HG02885 (cell line): ENCODE results near the gene LONRF2.

Experiments used
- ATAC-seq: cut with Tn5 transposase; IDR thresholded peaks from one replicate; pipeline ENCODE4 v1.9.1; 2021; ENCODE audit warnings: mild to moderate bottlenecking; ENCODE audit not compliant: unreplicated experiment, poor library complexity

Gene LONRF2

DNA sequence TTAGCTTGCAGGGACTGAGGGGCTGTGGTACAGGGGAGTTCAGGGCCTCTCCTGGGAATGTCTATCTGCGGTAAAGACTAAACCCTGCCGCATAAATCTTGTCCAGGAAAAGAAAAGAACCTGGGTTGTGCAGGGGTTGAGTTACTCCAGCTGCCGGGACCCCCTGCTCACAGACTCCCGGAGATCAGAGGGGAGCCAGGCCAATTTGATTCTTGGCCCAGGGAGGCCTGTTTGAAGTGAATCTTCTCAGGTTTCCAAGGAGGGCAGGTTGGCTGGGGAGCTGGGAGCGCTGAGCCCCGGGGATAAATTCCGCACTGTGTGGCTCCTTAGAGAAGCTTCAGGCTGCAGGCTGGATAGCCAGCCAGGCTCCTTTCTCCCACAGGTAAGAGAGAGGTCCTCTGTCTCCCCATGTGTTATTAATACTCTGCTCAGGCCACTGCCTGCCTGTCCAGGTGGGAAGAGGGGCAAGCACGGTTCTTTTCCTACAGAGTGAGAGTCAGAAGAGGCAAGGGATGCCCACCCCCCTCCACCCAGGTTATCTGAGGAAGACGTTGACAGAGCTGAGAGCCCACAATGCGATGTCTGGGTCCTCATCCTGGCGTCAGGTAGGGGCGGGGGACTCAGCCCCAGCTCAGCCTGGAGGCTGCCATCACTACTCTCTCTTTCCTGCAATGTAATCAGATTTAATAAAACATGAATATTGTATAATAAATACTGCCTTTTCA, 82.7 kb downstream of the LONRF2 start:
- no peak for ATAC-seq

DNA sequence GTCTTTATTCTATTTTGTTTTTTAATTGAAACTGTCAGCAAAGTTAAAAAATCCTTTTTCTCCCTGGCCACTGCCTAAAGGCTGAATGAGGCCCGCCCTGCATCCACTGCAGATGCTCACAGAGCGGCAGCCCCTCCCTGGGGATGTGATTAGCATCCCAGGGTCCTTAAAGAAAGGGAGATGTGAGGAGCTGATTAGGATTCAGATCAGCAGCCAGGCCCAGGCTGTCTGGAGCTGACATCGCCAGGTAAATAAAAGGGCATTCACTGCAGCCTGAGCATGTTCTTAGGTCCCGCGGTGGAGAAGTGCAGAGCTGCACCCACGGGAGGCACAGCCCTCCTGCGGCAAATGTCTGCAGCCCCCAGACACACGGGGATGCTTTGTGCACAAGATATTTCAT, 83.8 kb downstream of the LONRF2 start:
- no peak for ATAC-seq

DNA sequence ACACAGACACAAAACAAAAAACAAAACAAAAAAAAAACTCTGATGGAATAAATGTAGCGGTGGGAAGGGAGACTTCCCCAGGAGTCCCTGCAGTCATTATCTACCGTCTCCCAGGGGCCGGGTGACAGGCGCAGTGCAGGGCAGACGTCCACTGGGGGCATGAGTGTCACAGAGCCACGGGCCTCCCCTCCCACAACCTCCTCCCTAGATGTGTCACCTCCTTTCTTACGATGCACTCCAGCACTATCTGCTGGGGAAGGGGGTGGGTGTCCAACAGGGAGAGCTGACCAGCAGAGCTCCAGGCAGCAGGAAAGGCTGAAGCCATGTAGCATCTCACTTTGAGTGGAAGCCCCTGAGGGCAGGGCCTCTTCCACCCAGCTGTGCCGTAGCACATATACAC, 84.5 kb downstream of the LONRF2 start:
- no peak for ATAC-seq

DNA sequence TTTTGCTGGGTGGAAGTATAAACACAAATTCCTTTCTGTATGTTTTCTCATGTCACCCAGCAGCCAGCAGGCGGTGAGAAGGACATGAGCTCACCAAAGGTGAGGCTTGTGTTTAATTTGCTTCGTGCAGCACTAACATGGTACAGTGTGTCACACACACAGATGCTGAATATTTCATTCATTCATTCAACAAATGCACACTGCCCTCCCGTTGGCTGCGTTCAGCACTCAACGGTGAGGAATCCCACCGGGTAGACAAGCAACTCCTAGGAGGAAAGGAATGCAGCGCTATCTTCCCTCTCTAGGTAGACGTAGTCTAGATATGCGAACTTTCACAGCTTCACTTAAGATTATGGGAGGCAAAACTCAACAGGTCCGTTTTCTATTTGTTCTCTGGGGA, 85.1 kb downstream of the LONRF2 start:
- no peak for ATAC-seq

DNA sequence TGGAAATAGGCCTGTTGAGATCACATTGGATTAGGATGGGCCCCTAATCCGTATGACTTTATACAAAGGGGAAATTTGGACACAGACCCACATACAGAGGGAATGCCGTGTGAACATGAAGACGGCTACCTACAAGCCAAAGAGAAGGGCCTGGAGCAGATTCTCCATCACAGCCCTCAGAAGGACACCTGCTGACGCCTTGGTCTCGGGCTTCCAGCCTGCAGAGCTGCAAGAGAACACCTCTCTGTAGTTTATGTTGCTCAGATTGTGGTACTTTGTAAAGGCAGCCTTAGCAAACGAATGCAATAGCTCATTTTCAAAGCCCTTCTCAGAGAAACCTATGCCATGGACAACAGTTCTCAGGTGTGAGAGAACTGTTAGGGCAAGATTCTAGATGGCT, 86.1 kb downstream of the LONRF2 start:
- ATAC-seq: no peak

DNA sequence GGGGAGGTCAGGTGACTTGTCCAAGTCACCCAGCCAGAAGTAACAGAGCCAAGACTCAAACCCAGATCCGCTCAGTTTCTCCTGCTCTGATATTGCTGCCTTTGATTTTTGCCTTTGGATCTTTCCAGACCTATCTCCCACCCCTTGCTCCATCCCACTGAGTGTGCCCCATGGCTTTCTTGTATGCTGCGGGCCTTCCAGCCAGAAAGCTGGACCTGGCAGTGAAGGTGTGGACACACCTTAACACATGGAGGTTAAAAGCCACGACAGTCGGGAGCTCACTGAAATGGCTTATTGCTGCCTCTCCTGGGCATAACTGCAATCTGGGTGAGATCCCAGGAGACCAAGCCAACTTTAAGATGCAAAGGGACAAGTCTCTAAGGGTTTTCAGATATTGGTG, 86.7 kb downstream of the LONRF2 start:
- ATAC-seq: no peak

DNA sequence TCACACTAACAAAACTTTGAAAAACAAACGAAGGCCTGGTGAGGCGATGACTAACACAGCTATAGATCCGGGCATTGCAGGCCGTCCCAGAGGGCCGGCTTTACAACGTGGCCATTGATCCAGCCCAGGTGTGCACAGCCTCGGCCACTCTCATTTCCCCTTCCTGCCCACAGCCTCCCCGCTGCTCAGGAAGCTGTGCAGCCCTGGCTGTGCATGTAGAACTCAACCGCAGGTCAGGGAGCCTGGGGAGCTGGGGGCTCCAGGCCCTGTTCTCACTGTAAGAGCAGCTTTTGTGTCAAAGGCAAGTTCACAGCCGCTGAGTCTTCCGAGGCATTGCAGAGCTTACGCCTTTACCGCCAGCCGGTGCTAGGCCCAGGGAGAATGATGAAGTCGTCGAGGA, 87.2 kb downstream of the LONRF2 start:
- peak; percentile 96 for ATAC-seq

DNA sequence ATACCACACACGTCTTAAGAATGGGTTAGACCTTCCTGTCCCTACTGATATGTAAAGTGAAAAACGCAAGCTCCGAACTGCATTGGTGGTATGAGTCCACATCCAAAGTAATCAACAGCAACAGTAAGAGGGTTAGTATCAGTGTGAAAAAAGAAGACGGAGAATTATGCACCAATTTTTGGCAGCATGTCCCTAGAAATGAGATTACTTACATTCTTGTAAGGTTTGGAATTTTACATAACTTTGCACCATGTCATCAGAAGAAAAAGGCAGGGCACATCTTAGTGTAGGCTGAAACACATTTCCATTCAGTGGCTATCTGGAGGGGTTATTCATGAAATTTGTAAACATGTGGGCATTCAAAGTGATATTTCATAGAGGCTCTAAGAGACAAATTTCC, 88.2 kb downstream of the LONRF2 start:
- no peak for ATAC-seq

DNA sequence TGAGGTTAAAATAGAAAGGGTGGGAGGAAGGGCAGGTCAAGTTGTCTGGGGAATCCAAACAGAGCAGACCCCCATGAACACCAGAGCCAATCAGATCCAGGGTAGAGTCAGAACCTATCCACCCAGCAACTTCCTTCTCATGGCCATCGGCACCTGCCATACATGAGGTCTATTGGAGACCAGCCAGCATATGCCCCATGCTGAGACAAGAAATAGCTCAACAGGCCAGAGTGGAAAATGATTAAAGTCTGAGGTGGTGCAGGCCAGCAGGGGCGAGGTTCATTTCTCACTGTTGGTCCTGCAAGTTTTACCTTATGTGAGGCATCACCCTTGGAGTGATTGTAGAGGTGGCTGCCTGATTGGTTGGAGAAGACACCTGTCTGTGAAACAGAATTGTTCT, 89.2 kb downstream of the LONRF2 start:
- ATAC-seq: no peak

DNA sequence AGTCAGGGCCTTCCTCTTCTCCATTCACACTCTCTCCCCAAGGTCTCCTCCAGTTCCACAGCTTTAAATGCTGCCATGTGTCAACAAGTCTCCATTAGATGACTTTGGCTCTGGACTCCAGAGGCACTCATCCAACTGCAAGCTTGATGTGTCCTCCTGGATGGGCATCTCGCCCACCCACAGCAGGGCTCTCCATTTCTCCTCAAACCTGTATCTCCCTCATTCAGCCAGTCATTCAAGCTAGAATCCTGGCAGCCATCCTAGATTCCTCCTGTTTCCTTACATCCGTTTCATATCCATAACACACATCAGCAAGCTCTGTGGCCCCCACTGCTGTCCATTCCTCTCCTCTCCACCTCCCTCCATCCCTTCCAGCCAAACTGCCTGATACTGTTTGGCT, 91.5 kb downstream of the LONRF2 start:
- ATAC-seq: no peak

DNA sequence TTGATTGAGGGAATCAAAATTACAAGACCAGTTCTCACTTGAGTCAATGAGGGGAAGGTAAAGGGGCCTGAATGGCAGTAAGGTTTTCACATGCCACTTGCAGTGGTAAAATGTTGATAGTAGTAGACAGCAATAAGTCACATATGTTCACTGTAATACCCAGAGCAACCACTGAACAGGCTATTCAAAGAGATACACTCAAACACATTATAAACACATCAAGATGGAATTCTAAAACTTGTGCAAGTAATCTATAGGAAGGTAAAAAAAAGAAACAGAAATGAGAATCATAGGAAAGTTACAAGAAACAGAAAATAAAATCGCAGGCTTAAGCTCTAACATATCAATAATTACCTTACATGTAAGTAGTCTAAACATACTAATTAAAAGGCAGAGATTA, 93.3 kb downstream of the LONRF2 start:
- ATAC-seq: no peak

DNA sequence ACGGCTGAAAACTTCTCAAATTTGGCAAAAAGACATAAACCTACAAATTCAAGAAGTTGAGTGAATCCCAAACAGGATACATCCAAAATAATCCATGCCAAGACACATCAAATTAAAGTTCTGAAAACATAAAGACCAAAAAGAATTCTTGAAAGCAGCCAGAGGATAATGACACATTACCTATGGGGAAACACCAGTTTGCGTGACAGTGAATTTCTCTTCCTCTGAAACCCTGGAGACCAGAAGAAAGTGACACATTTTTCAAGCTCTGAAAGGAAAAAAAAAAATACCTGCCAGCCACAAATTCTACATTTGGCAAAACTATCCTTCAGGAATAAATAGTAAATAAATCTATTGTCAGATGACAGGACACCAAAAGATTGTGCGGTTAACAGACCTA, 93.9 kb downstream of the LONRF2 start:
- ATAC-seq: no peak

DNA sequence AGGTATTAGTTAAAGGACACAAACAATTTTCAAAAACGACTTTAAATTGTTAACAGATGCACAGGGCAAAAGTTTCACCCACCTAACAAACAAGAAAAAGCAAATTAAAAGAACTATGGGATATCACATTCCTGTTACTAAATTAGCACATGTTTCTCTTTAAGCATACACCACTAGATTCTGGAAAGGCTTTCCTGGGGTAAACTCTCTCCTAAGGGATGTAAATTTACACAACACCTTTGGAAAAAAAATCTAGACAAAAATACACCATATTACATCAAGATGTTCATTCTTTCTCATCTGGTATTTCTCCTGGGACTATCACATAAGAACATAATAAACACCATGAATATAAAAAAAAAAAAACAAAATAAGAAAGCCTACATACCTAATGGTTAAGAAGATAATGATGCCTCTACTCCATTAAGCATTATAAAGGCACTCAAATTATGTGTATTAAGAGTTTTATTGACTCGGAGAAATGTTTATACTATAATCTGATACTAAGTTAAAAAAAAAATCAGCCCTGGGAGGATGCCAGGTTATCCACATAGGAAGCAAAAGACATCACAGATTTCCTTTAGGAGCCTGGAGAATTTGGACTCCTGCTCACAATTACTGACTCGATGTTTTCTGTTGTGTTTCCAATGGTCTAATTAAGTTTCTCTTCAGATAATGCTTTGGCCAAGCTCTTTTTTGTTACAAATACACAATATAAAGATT, 97.2 kb downstream of the LONRF2 start:
- no peak for ATAC-seq

DNA sequence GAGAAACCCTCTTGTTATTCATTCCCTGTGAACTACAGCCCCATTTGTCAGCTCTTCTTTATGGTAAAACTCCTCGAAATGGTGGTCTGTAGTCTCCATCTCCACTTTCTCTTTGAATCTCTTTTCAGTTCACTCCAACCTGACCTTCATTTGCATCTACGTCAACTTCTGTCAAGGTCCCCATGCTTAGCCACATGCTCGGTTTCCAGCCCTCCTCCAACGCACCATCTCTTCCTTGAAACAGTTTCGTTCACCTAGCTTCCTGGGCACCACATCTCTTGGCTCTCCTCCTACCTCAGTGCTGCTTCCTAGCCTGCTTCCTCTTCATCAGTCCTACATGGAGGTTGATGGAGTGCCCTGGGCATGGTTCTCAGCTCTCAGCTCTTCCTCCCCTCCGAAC, 98.8 kb downstream of the LONRF2 start:
- no peak for ATAC-seq
